B cell (primary cell): ENCODE results near the gene FAM217A. TPM values are rescaled to one million over a fixed set of nuclear protein-coding genes. Genes with fewer than 3 reads are reported as not detected.

Experiments used
- ATAC-seq: fragments of 200-7000 bp; cut with Tn5 transposase; one replicate; pipeline ENCODE4 v1.10.0; 2021; ENCODE audit warnings: low read depth, mild to moderate bottlenecking, moderate number of reproducible peaks, moderate library complexity
- CTCF ChIA-PET: fragments of 350-600 bp; sonication (Branson Sonifier 250); formaldehyde crosslinking; loops from one replicate; lab custom pipeline; 2021; ENCODE audit warnings: antibody characterized with exemption, inconsistent platforms; lab: Charles Lee
- POLR2A ChIA-PET: fragments of 350-600 bp; sonication (Branson Sonifier 250); formaldehyde crosslinking; loops from one replicate; lab custom pipeline; 2021; ENCODE audit warnings: antibody characterized with exemption; lab: Charles Lee
- DNase-seq: peaks from one replicate; pipeline ENCODE4 v3.0.0; 2013
- H2AFZ ChIP-seq: 2 replicates; pipeline ENCODE4 v1.6.1; 2012; ENCODE audit warnings: mild to moderate bottlenecking, low read depth, low read length; ENCODE audit not compliant: insufficient read depth, poor library complexity, severe bottlenecking
- H3K27ac ChIP-seq, 2 donors: 1 replicate in 1 of 2; 2 replicates in 1 of 2; pipeline ENCODE4 v1.5.1; 2012 to 2013; ENCODE audit warnings: low read length in 2 of 2, mild to moderate bottlenecking in 2 of 2, moderate library complexity in 1 of 2
- H3K27me3 ChIP-seq, 4 experiments: fragments of 200-600 bp in 1 of 4; sonication (generic) in 1 of 4; replicated peaks in 1 of 4; 1 replicate in 2 of 4; 2 replicates in 2 of 4; pipeline versions ENCODE4 v1.6.1 to v1.7.0; 2013 to 2016; ENCODE audit warnings: low read length in 3 of 4, mild to moderate bottlenecking in 2 of 4, mixed read lengths in 1 of 4, moderate library complexity in 1 of 4; ENCODE audit not compliant: insufficient read depth in 4 of 4, control insufficient read depth in 3 of 4; ENCODE audit errors: control extremely low read depth in 1 of 4
- H3K36me3 ChIP-seq, 2 experiments: replicated peaks in 1 of 2; 1 replicate in 1 of 2; 2 replicates in 1 of 2; pipeline versions ENCODE4 v1.6.1 to v1.7.1; 2013; ENCODE audit warnings: low read length in 1 of 2; ENCODE audit not compliant: insufficient read depth in 2 of 2, control insufficient read depth in 1 of 2; ENCODE audit errors: control extremely low read depth in 1 of 2, extremely low read depth in 1 of 2
- H3K4me1 ChIP-seq, 2 donors: fragments of 200-600 bp in 1 of 2; sonication (generic) in 1 of 2; 1 replicate in 1 of 2; 2 replicates in 1 of 2; pipeline versions ENCODE4 v1.5.1 to v1.6.1; 2013 to 2017; ENCODE audit warnings: low read length in 2 of 2; ENCODE audit not compliant: control insufficient read depth in 2 of 2, insufficient read depth in 2 of 2
- H3K4me2 ChIP-seq: replicated peaks from 2 replicates; pipeline ENCODE3; 2012; ENCODE audit warnings: mild to moderate bottlenecking, low read depth, low read length; ENCODE audit not compliant: poor library complexity, severe bottlenecking
- H3K4me3 ChIP-seq, 5 experiments: fragments of 200-600 bp in 1 of 5; sonication (generic) in 1 of 5; 1 replicate in 3 of 5; 2 replicates in 2 of 5; pipeline versions ENCODE4 v1.5.1 to v1.7.0; 2011 to 2016; ENCODE audit warnings: low read length in 4 of 5, mild to moderate bottlenecking in 4 of 5, low read depth in 2 of 5, control low read depth in 1 of 5, moderate library complexity in 1 of 5; ENCODE audit not compliant: insufficient read depth in 1 of 5; ENCODE audit errors: control extremely low read depth in 1 of 5, extremely low read depth in 1 of 5
- H3K79me2 ChIP-seq: fragments of 200-600 bp; sonication (generic); one replicate; pipeline ENCODE4 v1.6.0; 2016; ENCODE audit warnings: low read length; ENCODE audit not compliant: control insufficient read depth, insufficient read depth
- H3K9ac ChIP-seq: fragments of 200-600 bp; sonication (generic); 2 replicates; pipeline ENCODE4 v1.6.1; 2017; ENCODE audit warnings: mild to moderate bottlenecking, low read length, moderate library complexity
- H3K9me3 ChIP-seq, 3 donors: one replicate each; pipeline versions ENCODE4 v1.6.1 to v1.7.1; 2013; ENCODE audit warnings: low read length in 2 of 3; ENCODE audit not compliant: control insufficient read depth in 2 of 3, insufficient read depth in 1 of 3; ENCODE audit errors: control extremely low read depth in 1 of 3
- H4K20me1 ChIP-seq: 2 replicates; pipeline ENCODE4 v1.6.0; 2012; ENCODE audit warnings: mild to moderate bottlenecking, low read length; ENCODE audit not compliant: insufficient read depth, control insufficient read depth, poor library complexity, severe bottlenecking
- H3K27ac Mint-ChIP-seq: one replicate; pipeline ENCODE4 v1.8.0; 2021; ENCODE audit warnings: mixed read lengths
- H3K27me3 Mint-ChIP-seq: one replicate; pipeline ENCODE4 v1.8.0; 2021; ENCODE audit warnings: mixed read lengths
- H3K4me1 Mint-ChIP-seq: one replicate; pipeline ENCODE4 v1.8.0; 2021; ENCODE audit warnings: mixed read lengths
- H3K4me3 Mint-ChIP-seq: one replicate; pipeline ENCODE4 v1.8.0; 2021; ENCODE audit warnings: mixed read lengths
- H3K9me3 Mint-ChIP-seq: one replicate; pipeline ENCODE4 v1.8.0; 2022; ENCODE audit warnings: mixed read lengths; ENCODE audit not compliant: insufficient read depth
- CTCF ChIP-seq: fragments of 200-600 bp; IDR thresholded peaks from one replicate; pipeline ENCODE4 v1.8.0; 2022; ENCODE audit warnings: antibody characterized with exemption, mild to moderate bottlenecking
- EZH2 ChIP-seq: IDR thresholded peaks from 2 replicates; pipeline ENCODE4 v1.6.1; 2012; ENCODE audit warnings: borderline replicate concordance, low read depth, mild to moderate bottlenecking, moderate library complexity, low read length; ENCODE audit not compliant: insufficient read depth, poor library complexity, severe bottlenecking
- WGBS: methylation state at CpG from one replicate; pipeline ENCODE4 v1.1.5; 2013; ENCODE audit warnings: missing lambda C conversion rate; ENCODE audit not compliant: insufficient coverage; 5-methylcytosine and 5-hydroxymethylcytosine counted together
- intact Hi-C: fragments of 100-400 bp; cut with micrococcal nuclease; formaldehyde crosslinking; loops from one replicate; pipeline ENCODE4 v1.10.0; 2022
- polyA plus RNA-seq: library from polyadenylated mRNA; depleted of rRNA; stranded (reverse); fragments of >200 nt; gene quantifications from 2 replicates; pipeline ENCODE4 v1.2.3, GENCODE V29; 2012
- total RNA-seq, 2 donors: library from RNA; stranded (reverse); fragments of 120-200 nt in 1 of 2; gene quantifications; 1 replicate in 1 of 2; 2 replicates in 1 of 2; pipeline versions ENCODE4 v1.2.3 to v1.2.4, GENCODE V29; 2013 to 2022

Gene FAM217A
- total and polyA plus RNA-seq, 2 donors (not counting 1 experiment from before 2014, with no cell fraction given) = not detected

- no peaks in the 10 kb centered on the region for H3K27me3 ChIP-seq
Observed at GRCh38 chr6:4021854-4022695, 56.9 kb downstream of the FAM217A start.

More at GRCh38 chr6:4021854-4022695, 56.9 kb downstream of the FAM217A start:
- H3K9me3 Mint-ChIP-seq = no peaks in the 10 kb centered on the region
- POLR2A ChIA-PET = interaction anchor here (1.5 to 2.3 kb wide), 4 partner anchors 114 to 763 kb away, joined by 5 to 15 read pairs (median 6); partner anchors contain the start of genes ECI2, FAM50B and PSMG4
- peak overlapping the region; percentile 80 for H3K4me2 ChIP-seq
- intact Hi-C loops = loop anchor here (1.0 to 2.0 kb wide), 3 partner anchors 113 to 764 kb away; partner anchors contain the start of genes ECI2 and PSMG4
- peaks cover 2 to 11% of the 10 kb centered on the region in 2 experiments for H3K36me3 ChIP-seq
- H3K27ac Mint-ChIP-seq = peak overlapping the region; percentile 99
- H3K4me3 Mint-ChIP-seq = peak overlapping the region; percentile 98
- no peaks in the 10 kb centered on the region for H3K27me3 Mint-ChIP-seq
- peak overlapping the region; percentile 94 for H3K9ac ChIP-seq
- H3K9me3 ChIP-seq = no peaks in the 10 kb centered on the region
- peaks cover 54% of the 10 kb centered on the region for H3K79me2 ChIP-seq
- H2AFZ ChIP-seq = peak overlapping the region; percentile 94
- WGBS = 0% methylated on average over 4 of the region's 15 CpGs
- H3K4me1 Mint-ChIP-seq = peaks cover 73% of the 10 kb centered on the region
- CTCF ChIA-PET = interaction anchor here (0.7 to 3.5 kb wide), 26 partner anchors 9 to 1258 kb away, joined by 3 to 33 read pairs (median 5); partner anchors contain the start of gene FAM50B
- H3K4me3 ChIP-seq = peak overlapping the region; percentile 46 to 97 (median 88)
- DNase-seq (peak; percentile 21), ATAC-seq (no peak)
- H3K27ac ChIP-seq = peak overlapping the region; percentile 97 to 99
- TF ChIP-seq EZH2 (no peak), CTCF (no peak)
- H4K20me1 ChIP-seq = peaks cover 54% of the 10 kb centered on the region
- peaks cover 42 to 49% of the 10 kb centered on the region in 2 donors for H3K4me1 ChIP-seq
